Urothelium cell line (cell line): ENCODE measurements around the gene AZU1.

ENCODE experiments used
- DNase-seq: peaks from one replicate; pipeline ENCODE4 v3.0.0; 2011; ENCODE audit warnings: low spot score, mixed read lengths
- FAIRE-seq: peaks from 2 replicates; lab custom pipeline; 2011; peaks lifted over from hg19 to GRCh38; lab: Jason Lieb, UNC

The AZU1 gene

GRCh38 chr19:796692-797527, 30.7 kb upstream of the AZU1 start, which contains the start of gene PTBP1:
Gene PTBP1, plus strand, starts transcription at chr19:797452. Its CDS starts 46 bp downstream, at chr19:797498.
- peak; percentile 90 for FAIRE-seq

GRCh38 chr19:797528-798414, 29.9 kb upstream of the AZU1 start:
- DNase-seq (peak; percentile 93), FAIRE-seq (peak; percentile 93)

More at GRCh38 chr19:796692-797527, 30.7 kb upstream of the AZU1 start, which contains the start of gene PTBP1:
- DNase-seq = peak; percentile 96

GRCh38 chr19:798415-799075, 29.1 kb upstream of the AZU1 start:
- no peak for FAIRE-seq
- DNase-seq = no peak

GRCh38 chr19:799076-799881, 28.4 kb upstream of the AZU1 start:
- DNase-seq (no peak), FAIRE-seq (no peak)

GRCh38 chr19:800360-801029, 27.1 kb upstream of the AZU1 start:
- DNase-seq (no peak), FAIRE-seq (no peak)

- no peak for DNase-seq
- no peak for FAIRE-seq
Observed at GRCh38 chr19:801030-801860, 26.4 kb upstream of the AZU1 start.

- FAIRE-seq (no peak), DNase-seq (no peak)
Observed at GRCh38 chr19:801861-802497, 25.7 kb upstream of the AZU1 start.

- FAIRE-seq (no peak), DNase-seq (no peak)
Observed at GRCh38 chr19:802498-803098, 25.0 kb upstream of the AZU1 start.

- FAIRE-seq = no peak
- no peak for DNase-seq
Observed at GRCh38 chr19:803099-803561, 24.5 kb upstream of the AZU1 start.

GRCh38 chr19:803686-804418, 23.8 kb upstream of the AZU1 start:
- FAIRE-seq (no peak), DNase-seq (no peak)

- DNase-seq (no peak), FAIRE-seq (no peak)
Observed at GRCh38 chr19:804419-805165, 23.0 kb upstream of the AZU1 start.

- no peak for FAIRE-seq
Observed at GRCh38 chr19:805166-805551, 22.5 kb upstream of the AZU1 start.

GRCh38 chr19:805600-806550, 21.8 kb upstream of the AZU1 start:
- FAIRE-seq = no peak
- DNase-seq = no peak

More at GRCh38 chr19:805166-805551, 22.5 kb upstream of the AZU1 start:
- DNase-seq = no peak

GRCh38 chr19:806815-807421, 20.7 kb upstream of the AZU1 start:
- DNase-seq (no peak), FAIRE-seq (no peak)
